Neural progenitor cell (in vitro differentiated cells): ENCODE measurements around the gene PGF. TPM values are rescaled to one million over a fixed set of nuclear protein-coding genes. Genes with fewer than 3 reads are reported as not detected.

Source experiments
- DNase-seq: peaks from one replicate; pipeline ENCODE4 v3.0.0-alpha.2; 2016; ENCODE audit warnings: low spot score
- H2AFZ ChIP-seq: fragments of 200-600 bp; sonication (generic); replicated peaks from 2 replicates; pipeline ENCODE4 v1.6.1; 2016; ENCODE audit warnings: antibody characterized with exemption
- H3F3A ChIP-seq: fragments of 200-600 bp; sonication (generic); 2 replicates; pipeline ENCODE4 v1.6.1; 2016; ENCODE audit warnings: antibody characterized with exemption, low read depth
- H3K27ac ChIP-seq: fragments of 200-600 bp; sonication (generic); 2 replicates; pipeline ENCODE4 v1.5.1; 2016; ENCODE audit warnings: mild to moderate bottlenecking
- H3K27me3 ChIP-seq: fragments of 200-600 bp; sonication (generic); 2 replicates; pipeline ENCODE4 v1.6.1; 2016; ENCODE audit warnings: mild to moderate bottlenecking, moderate library complexity
- H3K36me3 ChIP-seq: fragments of 200-600 bp; sonication (generic); 2 replicates; pipeline ENCODE4 v1.5.1; 2016
- H3K4me1 ChIP-seq: fragments of 200-600 bp; sonication (generic); 2 replicates; pipeline ENCODE4 v1.6.1; 2016; ENCODE audit warnings: mixed run types
- H3K4me2 ChIP-seq: fragments of 200-600 bp; sonication (generic); 2 replicates; pipeline ENCODE4 v1.6.1; 2016
- H3K4me3 ChIP-seq: fragments of 200-600 bp; sonication (generic); 2 replicates; pipeline ENCODE4 v1.5.1; 2016
- H3K79me2 ChIP-seq: fragments of 200-600 bp; sonication (generic); 2 replicates; pipeline ENCODE4 v1.6.1; 2016; ENCODE audit warnings: low read depth
- H3K9ac ChIP-seq: fragments of 200-600 bp; sonication (generic); 2 replicates; pipeline ENCODE4 v1.6.1; 2016
- H3K9me3 ChIP-seq: fragments of 200-600 bp; sonication (generic); 2 replicates; pipeline ENCODE4 v1.5.1; 2016; ENCODE audit warnings: low read depth
- H4K20me1 ChIP-seq: fragments of 200-600 bp; sonication (generic); 2 replicates; pipeline ENCODE4 v1.6.1; 2016; ENCODE audit warnings: low read depth
- H3K27ac Mint-ChIP-seq: 3 replicates; pipeline ENCODE4 v1.8.0; 2021; ENCODE audit warnings: mixed read lengths
- H3K27me3 Mint-ChIP-seq: 2 replicates; pipeline ENCODE4 v1.8.0; 2022; ENCODE audit warnings: low read depth, mild to moderate bottlenecking, inconsistent platforms, moderate library complexity, mixed read lengths; ENCODE audit not compliant: insufficient read depth
- H3K36me3 Mint-ChIP-seq: 3 replicates; pipeline ENCODE4 v1.8.0; 2021; ENCODE audit warnings: mixed read lengths
- H3K4me1 Mint-ChIP-seq: 3 replicates; pipeline ENCODE4 v1.8.0; 2021; ENCODE audit warnings: mixed read lengths
- H3K4me3 Mint-ChIP-seq: 3 replicates; pipeline ENCODE4 v1.8.0; 2021; ENCODE audit warnings: mild to moderate bottlenecking, moderate library complexity, mixed read lengths
- H3K9me3 Mint-ChIP-seq: 3 replicates; pipeline ENCODE4 v1.8.0; 2020; ENCODE audit warnings: mixed read lengths
- EZH2 ChIP-seq: fragments of 200-600 bp; sonication (generic); IDR thresholded peaks from 2 replicates; pipeline ENCODE4 v1.6.1; 2017; ENCODE audit warnings: antibody characterized with exemption, mild to moderate bottlenecking, moderate library complexity
- EZH2phosphoT487 ChIP-seq: fragments of 200-600 bp; sonication (generic); IDR thresholded peaks from 2 replicates; pipeline ENCODE4 v1.6.1; 2017; ENCODE audit warnings: antibody characterized with exemption
- total RNA-seq: library from RNA; depleted of rRNA; stranded (reverse); fragments of >200 nt; gene quantifications from 2 replicates; pipeline ENCODE4 v1.2.3, GENCODE V29; 2015; ENCODE audit warnings: low replicate concordance
- TF ChIP-seq, protein P1 (sequence below): fragments of 200-600 bp; sonication (generic); IDR thresholded peaks from 2 replicates; pipeline ENCODE4 v1.5.1; 2017; ENCODE audit warnings: antibody characterized with exemption, mild to moderate bottlenecking

PGF gene
- total RNA-seq, 1 donor from 2014 or later: 1.0 TPM

DNA sequence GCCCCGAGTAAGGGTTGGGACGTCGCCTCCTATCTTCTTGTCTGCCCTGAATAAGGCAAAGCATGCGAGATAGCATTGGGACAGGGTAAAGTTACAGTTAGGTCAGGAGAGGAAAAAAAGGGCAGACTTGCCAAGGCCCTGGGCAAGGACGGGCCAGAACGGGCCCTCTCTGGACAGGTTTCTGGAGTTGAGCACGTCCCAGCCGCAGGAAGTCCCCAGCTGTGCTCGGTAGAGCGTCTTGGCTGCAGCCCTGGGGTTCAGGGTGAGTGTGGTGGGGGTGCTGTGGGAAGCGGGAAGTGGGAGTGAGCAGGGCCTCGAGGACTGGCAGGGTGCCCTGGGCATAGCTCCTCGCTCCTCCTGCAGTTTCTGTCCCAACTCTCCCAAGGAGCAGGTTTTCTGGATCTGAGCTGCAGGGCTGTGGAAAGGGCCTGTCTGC, 37.7 kb downstream of the PGF start:
- H3F3A ChIP-seq: no peaks in the 10 kb centered on the region
- Mint-ChIP-seq H3K36me3 (no peaks in the 10 kb centered on the region), H3K27me3 (peaks cover 9% of the 10 kb centered on the region), H3K9me3 (no peaks in the 10 kb centered on the region), H3K4me3 (no peak overlapping the region), H3K27ac (peak overlapping the region; percentile 23), H3K4me1 (peaks cover 15% of the 10 kb centered on the region)
- no peaks in the 10 kb centered on the region for H3K36me3 ChIP-seq
- H2AFZ ChIP-seq: no peak overlapping the region
- no peaks in the 10 kb centered on the region for H4K20me1 ChIP-seq
- no peaks in the 10 kb centered on the region for H3K9me3 ChIP-seq
- no peaks in the 10 kb centered on the region for H3K4me1 ChIP-seq
- no peak overlapping the region for H3K27ac ChIP-seq
- no peak for DNase-seq
- H3K79me2 ChIP-seq: no peaks in the 10 kb centered on the region
- TF ChIP-seq EZH2 (no peak), EZH2phosphoT487 (no peak)
- TF ChIP-seq, protein P1, sequence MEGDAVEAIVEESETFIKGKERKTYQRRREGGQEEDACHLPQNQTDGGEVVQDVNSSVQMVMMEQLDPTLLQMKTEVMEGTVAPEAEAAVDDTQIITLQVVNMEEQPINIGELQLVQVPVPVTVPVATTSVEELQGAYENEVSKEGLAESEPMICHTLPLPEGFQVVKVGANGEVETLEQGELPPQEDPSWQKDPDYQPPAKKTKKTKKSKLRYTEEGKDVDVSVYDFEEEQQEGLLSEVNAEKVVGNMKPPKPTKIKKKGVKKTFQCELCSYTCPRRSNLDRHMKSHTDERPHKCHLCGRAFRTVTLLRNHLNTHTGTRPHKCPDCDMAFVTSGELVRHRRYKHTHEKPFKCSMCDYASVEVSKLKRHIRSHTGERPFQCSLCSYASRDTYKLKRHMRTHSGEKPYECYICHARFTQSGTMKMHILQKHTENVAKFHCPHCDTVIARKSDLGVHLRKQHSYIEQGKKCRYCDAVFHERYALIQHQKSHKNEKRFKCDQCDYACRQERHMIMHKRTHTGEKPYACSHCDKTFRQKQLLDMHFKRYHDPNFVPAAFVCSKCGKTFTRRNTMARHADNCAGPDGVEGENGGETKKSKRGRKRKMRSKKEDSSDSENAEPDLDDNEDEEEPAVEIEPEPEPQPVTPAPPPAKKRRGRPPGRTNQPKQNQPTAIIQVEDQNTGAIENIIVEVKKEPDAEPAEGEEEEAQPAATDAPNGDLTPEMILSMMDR: no peak
- no peak overlapping the region for H3K9ac ChIP-seq
- H3K4me2 ChIP-seq: no peak overlapping the region
- H3K4me3 ChIP-seq: no peak overlapping the region
- peaks cover 8% of the 10 kb centered on the region for H3K27me3 ChIP-seq

GRCh38 chr14:74917178-74917543, 38.2 kb downstream of the PGF start:
- Histone ChIP-seq H3K36me3 (no peaks in the 10 kb centered on the region), H3F3A (no peaks in the 10 kb centered on the region), H3K79me2 (no peaks in the 10 kb centered on the region), H4K20me1 (no peaks in the 10 kb centered on the region), H3K9ac (no peak overlapping the region), H3K4me1 (no peaks in the 10 kb centered on the region), H3K4me2 (no peak overlapping the region), H3K4me3 (no peak overlapping the region), H2AFZ (no peak overlapping the region), H3K27me3 (peaks cover 3% of the 10 kb centered on the region), H3K27ac (no peak overlapping the region), H3K9me3 (no peaks in the 10 kb centered on the region)
- peak overlapping the region; percentile 23 for H3K27ac Mint-ChIP-seq
- H3K27me3 Mint-ChIP-seq: peaks cover 10% of the 10 kb centered on the region
- H3K4me3 Mint-ChIP-seq: no peak overlapping the region
- DNase-seq: no peak
- no peaks in the 10 kb centered on the region for H3K36me3 Mint-ChIP-seq
- no peak for TF ChIP-seq EZH2phosphoT487
- no peak for TF ChIP-seq EZH2
- no peaks in the 10 kb centered on the region for H3K9me3 Mint-ChIP-seq
- H3K4me1 Mint-ChIP-seq: peaks cover 11% of the 10 kb centered on the region

- H3K9me3 Mint-ChIP-seq: no peaks in the 10 kb centered on the region
- Histone ChIP-seq H3F3A (no peaks in the 10 kb centered on the region), H3K9me3 (no peaks in the 10 kb centered on the region), H3K4me2 (no peak overlapping the region), H3K36me3 (no peaks in the 10 kb centered on the region), H3K4me1 (no peaks in the 10 kb centered on the region), H3K27ac (no peak overlapping the region), H3K4me3 (no peak overlapping the region), H4K20me1 (no peaks in the 10 kb centered on the region), H3K27me3 (no peaks in the 10 kb centered on the region), H3K9ac (peak overlapping the region; percentile 13), H3K79me2 (no peaks in the 10 kb centered on the region), H2AFZ (no peak overlapping the region)
- no peaks in the 10 kb centered on the region for H3K36me3 Mint-ChIP-seq
- no peak for DNase-seq
- no peak overlapping the region for H3K4me3 Mint-ChIP-seq
- peaks cover 9% of the 10 kb centered on the region for H3K4me1 Mint-ChIP-seq
- peaks cover 8% of the 10 kb centered on the region for H3K27me3 Mint-ChIP-seq
- peak overlapping the region; percentile 60 for H3K27ac Mint-ChIP-seq
- TF ChIP-seq, protein P1: no peak
- TF ChIP-seq EZH2phosphoT487 (no peak), EZH2 (no peak)
These were observed 39.6 kb downstream of the PGF start for GRCh38 chr14:74915826-74916225.

DNA sequence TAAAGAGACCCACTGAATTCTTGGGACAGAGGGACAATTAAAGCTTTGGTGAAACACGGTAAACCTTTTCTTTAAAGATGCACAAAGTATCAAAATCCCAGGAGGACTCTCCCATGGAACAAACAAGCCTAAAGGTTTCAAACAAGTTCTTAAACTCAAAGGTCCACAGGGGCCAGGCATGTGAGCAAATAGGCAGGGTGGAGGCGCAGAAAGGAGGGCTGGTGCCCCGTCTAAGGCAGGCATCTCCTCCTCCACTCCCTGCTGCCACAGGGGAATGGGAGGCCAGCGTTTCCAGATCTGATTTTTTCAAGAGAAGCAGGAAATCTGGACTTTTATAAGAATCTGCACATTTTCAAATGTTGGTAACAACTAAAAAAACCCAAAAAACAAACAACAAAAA, 40.0 kb downstream of the PGF start:
- Histone ChIP-seq H3F3A (no peaks in the 10 kb centered on the region), H3K4me2 (no peak overlapping the region), H3K79me2 (no peaks in the 10 kb centered on the region), H3K9me3 (no peaks in the 10 kb centered on the region), H2AFZ (no peak overlapping the region), H3K9ac (peak overlapping the region; percentile 13), H4K20me1 (no peaks in the 10 kb centered on the region), H3K27me3 (no peaks in the 10 kb centered on the region), H3K4me3 (no peak overlapping the region), H3K36me3 (no peaks in the 10 kb centered on the region), H3K4me1 (no peaks in the 10 kb centered on the region), H3K27ac (no peak overlapping the region)
- Mint-ChIP-seq H3K4me3 (no peak overlapping the region), H3K9me3 (no peaks in the 10 kb centered on the region), H3K27ac (no peak overlapping the region), H3K4me1 (peaks cover 10% of the 10 kb centered on the region), H3K36me3 (no peaks in the 10 kb centered on the region), H3K27me3 (peaks cover 8% of the 10 kb centered on the region)
- DNase-seq: no peak
- TF ChIP-seq, protein P1: no peak
